OCI-LY1 (cell line): Measurements from ENCODE around the gene SMC1A.

Experiments used
- CTCF ChIP-seq: fragments of 200-600 bp; sonication (generic), shearing (Covaris generic); IDR thresholded peaks from 2 replicates; pipeline ENCODE4 v1.5.1; 2017; ENCODE audit warnings: mild to moderate bottlenecking, antibody characterized with exemption, low read length, moderate library complexity, mixed read lengths
- EZH2 ChIP-seq: fragments of 200-600 bp; sonication (generic), shearing (Covaris generic); IDR thresholded peaks from 2 replicates; pipeline ENCODE4 v1.8.0; 2017; ENCODE audit warnings: borderline replicate concordance, mixed run types, mild to moderate bottlenecking, antibody characterized with exemption, low read length, moderate library complexity, mixed read lengths

- peak; percentile 28; the same call in 1 of the 2 replicates for TF ChIP-seq CTCF
- TF ChIP-seq EZH2: no peak
These were observed 47.5 kb downstream of the SMC1A start for GRCh38 chrX:53374923-53375322.
